Smooth muscle cell (in vitro differentiated cells): ENCODE data around the gene ARHGEF17. TPM values are rescaled to one million over a fixed set of nuclear protein-coding genes. Genes with fewer than 3 reads are reported as not detected.

Experiments
- DNase-seq: peaks from one replicate; lab custom pipeline; 2025; ENCODE audit not compliant: unreplicated experiment; lab: John Stamatoyannopoulos, UW
- H2AFZ ChIP-seq: fragments of 200-600 bp; sonication (generic); 2 replicates; pipeline ENCODE4 v1.6.0; 2016; ENCODE audit warnings: antibody characterized with exemption, low read depth, mild to moderate bottlenecking
- H3F3A ChIP-seq: fragments of 200-600 bp; sonication (generic); 2 replicates; pipeline ENCODE4 v1.6.0; 2017; ENCODE audit warnings: antibody characterized with exemption, low read depth
- H3K27ac ChIP-seq: fragments of 200-600 bp; sonication (generic); 2 replicates; pipeline ENCODE4 v1.5.1; 2016; ENCODE audit warnings: low read depth, mild to moderate bottlenecking
- H3K27me3 ChIP-seq: fragments of 200-600 bp; sonication (generic); 2 replicates; pipeline ENCODE4 v1.6.1; 2016; ENCODE audit warnings: low read depth, mild to moderate bottlenecking
- H3K36me3 ChIP-seq: fragments of 200-600 bp; sonication (generic); 2 replicates; pipeline ENCODE4 v1.5.1; 2016; ENCODE audit warnings: low read depth
- H3K4me1 ChIP-seq: fragments of 200-600 bp; sonication (generic); 2 replicates; pipeline ENCODE4 v1.5.1; 2016; ENCODE audit warnings: low read depth
- H3K4me2 ChIP-seq: fragments of 200-600 bp; sonication (generic); 2 replicates; pipeline ENCODE4 v1.6.0; 2016; ENCODE audit warnings: mild to moderate bottlenecking
- H3K4me3 ChIP-seq: fragments of 200-600 bp; sonication (generic); 2 replicates; pipeline ENCODE4 v1.5.1; 2016; ENCODE audit warnings: mild to moderate bottlenecking
- H3K79me2 ChIP-seq: fragments of 200-600 bp; sonication (generic); 2 replicates; pipeline ENCODE4 v1.6.0; 2016; ENCODE audit warnings: low read depth, mild to moderate bottlenecking
- H3K9ac ChIP-seq: fragments of 200-600 bp; sonication (generic); 2 replicates; pipeline ENCODE4 v1.6.0; 2016; ENCODE audit warnings: low read depth
- H3K9me3 ChIP-seq: fragments of 200-600 bp; sonication (generic); replicated peaks from 2 replicates; pipeline ENCODE4 v1.5.1; 2016; ENCODE audit warnings: low read depth
- H4K20me1 ChIP-seq: fragments of 200-600 bp; sonication (generic); 2 replicates; pipeline ENCODE4 v1.6.0; 2016; ENCODE audit warnings: low read depth
- CTCF ChIP-seq: fragments of 200-600 bp; sonication (generic); IDR thresholded peaks from 2 replicates; pipeline ENCODE4 v1.5.1; 2017; ENCODE audit warnings: borderline replicate concordance, mild to moderate bottlenecking, antibody characterized with exemption; ENCODE audit not compliant: insufficient read depth, poor library complexity, severe bottlenecking
- WGBS: methylation state at CpG from one replicate; pipeline ENCODE4 v1.1.7; 2016; ENCODE audit warnings: low lambda C conversion rate; 5-methylcytosine and 5-hydroxymethylcytosine counted together
- polyA plus RNA-seq: library from polyadenylated mRNA; unstranded; fragments of >200 nt; fragmentation: Nextera tagmentation; extraction: Ambion mirVana; gene quantifications from 2 replicates; pipeline ENCODE4 v1.2.1, GENCODE V29; 2016
- total RNA-seq: library from RNA; depleted of rRNA; stranded (reverse); fragments of >200 nt; gene quantifications from 2 replicates; pipeline ENCODE4 v1.2.3, GENCODE V29; 2014

Gene ARHGEF17
- total and polyA plus RNA-seq, 2 experiments from 2014 or later, result 18.0 to 27.8 TPM

GRCh38 chr11:73401924-73402833 lies 94.1 kb downstream of the ARHGEF17 start:
- Histone ChIP-seq H3K36me3 (no peaks in the 10 kb centered on the region), H3K27ac (no peak overlapping the region), H3K27me3 (no peaks in the 10 kb centered on the region), H3K4me3 (no peak overlapping the region), H2AFZ (no peak overlapping the region), H3K4me1 (no peaks in the 10 kb centered on the region), H3K9ac (no peak overlapping the region), H3K79me2 (no peaks in the 10 kb centered on the region), H3K4me2 (no peak overlapping the region), H4K20me1 (no peaks in the 10 kb centered on the region), H3K9me3 (no peaks in the 10 kb centered on the region), H3F3A (no peaks in the 10 kb centered on the region)
- TF ChIP-seq CTCF, result no peak
- no peak for DNase-seq
- 94% methylated on average over 15 of the region's 15 CpGs for WGBS

DNA sequence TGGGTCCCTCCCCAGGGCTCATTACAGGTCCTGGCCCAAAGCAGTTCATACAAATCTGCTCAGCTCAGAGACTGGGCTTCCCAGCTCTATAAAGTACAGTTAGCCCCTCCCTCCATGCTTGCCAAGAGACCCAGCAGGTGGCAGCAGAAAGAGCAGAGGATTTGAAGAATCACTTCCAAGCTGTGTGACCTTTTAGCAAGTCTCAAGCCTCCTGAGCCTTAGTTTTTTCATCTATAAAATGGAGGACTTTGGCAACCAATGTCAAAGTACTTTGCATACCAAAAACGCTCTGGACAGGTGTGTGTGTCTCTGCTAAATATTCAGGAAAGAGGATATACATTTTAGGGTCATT lies 94.7 kb downstream of the ARHGEF17 start:
- H3K9me3 ChIP-seq, result no peaks in the 10 kb centered on the region
- DNase-seq, result no peak
- no peaks in the 10 kb centered on the region for H4K20me1 ChIP-seq
- H3K27me3 ChIP-seq, result no peaks in the 10 kb centered on the region
- no peaks in the 10 kb centered on the region for H3K36me3 ChIP-seq
- H3F3A ChIP-seq, result no peaks in the 10 kb centered on the region
- no peak overlapping the region for H3K4me2 ChIP-seq
- TF ChIP-seq CTCF, result no peak
- H3K27ac ChIP-seq, result no peak overlapping the region
- H3K4me3 ChIP-seq, result no peak overlapping the region
- H3K79me2 ChIP-seq, result no peaks in the 10 kb centered on the region
- H2AFZ ChIP-seq, result no peak overlapping the region
- 83% methylated on average over 1 of the region's 1 CpG for WGBS
- H3K9ac ChIP-seq, result no peak overlapping the region
- H3K4me1 ChIP-seq, result no peaks in the 10 kb centered on the region

DNA sequence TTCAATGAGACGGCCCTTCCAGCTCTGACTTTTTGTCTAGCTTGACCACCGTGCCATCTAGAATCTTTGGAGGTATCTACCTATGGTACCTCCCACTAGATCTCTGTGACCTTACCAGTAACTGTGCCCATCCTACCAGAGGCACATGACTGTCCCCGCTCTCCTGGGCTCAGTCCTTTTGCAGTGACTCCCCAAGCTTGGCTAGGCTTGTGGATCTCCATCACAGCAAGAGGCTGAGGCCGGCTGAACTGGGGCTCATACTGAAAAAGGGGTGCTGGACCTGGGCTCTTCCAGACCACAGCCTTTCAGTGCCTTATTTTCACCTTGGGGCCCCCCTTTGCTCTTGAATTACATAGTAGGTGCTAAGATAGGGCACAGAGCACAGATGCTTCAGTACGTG lies 95.5 kb downstream of the ARHGEF17 start:
- 91% methylated on average over 5 of the region's 5 CpGs for WGBS
- no peak overlapping the region for H2AFZ ChIP-seq
- no peak overlapping the region for H3K9ac ChIP-seq
- H4K20me1 ChIP-seq, result no peaks in the 10 kb centered on the region
- H3K36me3 ChIP-seq, result no peaks in the 10 kb centered on the region
- no peak overlapping the region for H3K27ac ChIP-seq
- H3F3A ChIP-seq, result no peaks in the 10 kb centered on the region
- H3K9me3 ChIP-seq, result no peaks in the 10 kb centered on the region
- H3K4me2 ChIP-seq, result no peak overlapping the region
- H3K4me1 ChIP-seq, result no peaks in the 10 kb centered on the region
- H3K4me3 ChIP-seq, result no peak overlapping the region
- no peaks in the 10 kb centered on the region for H3K79me2 ChIP-seq
- H3K27me3 ChIP-seq, result no peaks in the 10 kb centered on the region
- no peak for DNase-seq
- no peak for TF ChIP-seq CTCF

DNA sequence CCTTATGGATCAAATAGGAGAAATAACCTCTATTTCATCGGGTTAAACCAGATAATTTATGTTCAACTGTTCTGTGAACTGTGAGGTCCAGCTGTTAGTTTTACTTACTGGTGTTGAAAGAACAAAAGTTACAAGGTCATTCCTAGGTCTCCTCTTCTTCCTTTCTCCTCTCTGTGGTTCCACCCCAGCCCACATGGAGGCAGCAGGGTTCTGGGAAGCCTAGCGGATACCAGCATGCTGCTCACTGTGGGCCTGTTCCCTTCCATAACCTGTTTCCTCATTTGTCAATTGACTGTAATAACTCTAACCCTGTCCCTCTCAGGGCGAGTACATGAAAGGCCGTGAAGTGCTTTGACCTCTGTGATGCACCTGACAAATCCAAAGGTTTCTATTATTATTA lies 96.0 kb downstream of the ARHGEF17 start:
- Histone ChIP-seq H3K27ac (no peak overlapping the region), H3K9me3 (no peaks in the 10 kb centered on the region), H3K9ac (no peak overlapping the region), H3K4me2 (no peak overlapping the region), H3K4me3 (no peak overlapping the region), H2AFZ (no peak overlapping the region), H3K79me2 (no peaks in the 10 kb centered on the region), H3K27me3 (no peaks in the 10 kb centered on the region), H4K20me1 (no peaks in the 10 kb centered on the region), H3K4me1 (no peaks in the 10 kb centered on the region), H3F3A (no peaks in the 10 kb centered on the region), H3K36me3 (no peaks in the 10 kb centered on the region)
- WGBS, result 79% methylated on average over 4 of the region's 4 CpGs
- peak; percentile 46 for TF ChIP-seq CTCF
- no peak for DNase-seq
